A673 (cell line): ENCODE results near the gene FUT3.

Experiments
- EZH2 ChIP-seq: fragments of 200-600 bp; sonication (generic); IDR thresholded peaks from 2 replicates; pipeline ENCODE4 v1.6.1; 2017; ENCODE audit warnings: borderline replicate concordance, low read depth, mild to moderate bottlenecking, mixed read lengths, antibody characterized with exemption, low read length; ENCODE audit not compliant: poor library complexity, severe bottlenecking
- TF ChIP-seq, protein P1 (sequence below): fragments of 300-800, 200-600 bp; sonication (generic); conservative IDR thresholded peaks from 2 replicates; pipeline ENCODE4 v1.5.1; 2017; ENCODE audit warnings: low read depth, mild to moderate bottlenecking, antibody characterized with exemption, low read length, moderate library complexity, mixed read lengths

DNA sequence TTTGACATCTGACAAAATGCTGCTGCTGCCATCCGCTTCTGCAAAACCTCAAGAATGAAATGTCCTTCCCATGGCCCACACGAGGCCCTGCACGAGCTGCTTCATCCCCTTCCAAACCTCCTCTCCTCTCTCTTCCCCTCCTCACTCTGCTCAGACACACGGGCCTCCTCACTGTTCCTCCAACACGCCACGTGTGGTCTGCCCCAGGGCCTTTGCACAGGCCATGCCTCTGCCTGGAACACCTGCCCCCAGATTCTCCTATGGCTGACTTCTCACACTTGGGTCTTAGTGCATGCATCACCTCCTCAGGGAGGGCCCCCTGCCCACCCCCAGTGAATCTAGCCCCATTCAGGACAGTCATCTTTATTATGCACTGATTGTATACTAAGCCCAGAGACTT lies 30.5 kb downstream of the FUT3 start:
- TF ChIP-seq, protein P1, sequence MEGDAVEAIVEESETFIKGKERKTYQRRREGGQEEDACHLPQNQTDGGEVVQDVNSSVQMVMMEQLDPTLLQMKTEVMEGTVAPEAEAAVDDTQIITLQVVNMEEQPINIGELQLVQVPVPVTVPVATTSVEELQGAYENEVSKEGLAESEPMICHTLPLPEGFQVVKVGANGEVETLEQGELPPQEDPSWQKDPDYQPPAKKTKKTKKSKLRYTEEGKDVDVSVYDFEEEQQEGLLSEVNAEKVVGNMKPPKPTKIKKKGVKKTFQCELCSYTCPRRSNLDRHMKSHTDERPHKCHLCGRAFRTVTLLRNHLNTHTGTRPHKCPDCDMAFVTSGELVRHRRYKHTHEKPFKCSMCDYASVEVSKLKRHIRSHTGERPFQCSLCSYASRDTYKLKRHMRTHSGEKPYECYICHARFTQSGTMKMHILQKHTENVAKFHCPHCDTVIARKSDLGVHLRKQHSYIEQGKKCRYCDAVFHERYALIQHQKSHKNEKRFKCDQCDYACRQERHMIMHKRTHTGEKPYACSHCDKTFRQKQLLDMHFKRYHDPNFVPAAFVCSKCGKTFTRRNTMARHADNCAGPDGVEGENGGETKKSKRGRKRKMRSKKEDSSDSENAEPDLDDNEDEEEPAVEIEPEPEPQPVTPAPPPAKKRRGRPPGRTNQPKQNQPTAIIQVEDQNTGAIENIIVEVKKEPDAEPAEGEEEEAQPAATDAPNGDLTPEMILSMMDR, result no peak
- no peak for TF ChIP-seq EZH2
